HEK293T (cell line): ENCODE results near the gene PRPSAP2.

Experiments used
- BHLHE40 ChIP-seq: fragments of 450-650 bp; IDR thresholded peaks from 2 replicates; pipeline ENCODE4 v1.6.1; 2016; ENCODE audit warnings: mild to moderate bottlenecking, moderate library complexity, borderline replicate concordance
- FOXM1 ChIP-seq: fragments of 450-650 bp; IDR thresholded peaks from 2 replicates; pipeline ENCODE4 v1.6.1; 2017; ENCODE audit warnings: mild to moderate bottlenecking, borderline replicate concordance
- HDGF ChIP-seq: fragments of 450-650 bp; IDR thresholded peaks from 2 replicates; pipeline ENCODE4 v1.6.1; 2017; ENCODE audit warnings: antibody characterized with exemption, borderline replicate concordance
- PKNOX1 ChIP-seq: fragments of 450-650 bp; IDR thresholded peaks from 2 replicates; pipeline ENCODE4 v1.6.1; 2016
- SP1 ChIP-seq: fragments of 450-650 bp; IDR thresholded peaks from 2 replicates; pipeline ENCODE4 v1.6.1; 2017
- SUZ12 ChIP-seq: fragments of 450-650 bp; IDR thresholded peaks from 2 replicates; pipeline ENCODE4 v1.6.1; 2016; ENCODE audit warnings: mild to moderate bottlenecking
- TARDBP ChIP-seq: fragments of 450-650 bp; IDR thresholded peaks from 2 replicates; pipeline ENCODE4 v1.6.1; 2016
- ZNF384 ChIP-seq: fragments of 450-650 bp; IDR thresholded peaks from 2 replicates; pipeline ENCODE4 v1.6.1; 2016

DNA sequence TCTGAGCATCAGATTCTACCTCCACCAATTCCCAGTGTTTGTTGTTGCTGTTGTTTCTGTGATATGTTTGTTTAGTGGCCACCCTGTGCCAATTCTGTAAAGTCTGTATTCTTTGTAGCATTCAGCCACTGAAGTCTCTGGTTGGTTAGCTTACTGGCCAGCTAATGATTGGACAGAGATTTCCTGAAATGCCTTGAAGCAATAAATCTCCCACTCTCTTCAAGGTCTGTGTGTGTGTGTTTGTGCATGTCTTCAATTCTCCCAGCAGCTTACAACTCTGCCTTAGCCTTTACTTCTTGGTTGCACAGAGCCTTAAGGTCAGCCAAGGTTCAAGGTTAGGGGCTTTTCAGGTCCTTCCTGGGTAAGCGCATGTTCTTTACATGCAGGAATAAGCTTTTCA lies 38.2 kb downstream of the PRPSAP2 start:
- TF ChIP-seq FOXM1 (no peak), BHLHE40 (no peak), SUZ12 (no peak), SP1 (no peak), TARDBP (no peak), ZNF384 (no peak), PKNOX1 (no peak), HDGF (no peak)
